SU-DHL-6 (cell line): ENCODE measurements around the gene STK32B.

Experiments
- H2AFZ ChIP-seq: fragments of 200-600 bp; sonication (generic); 2 replicates; pipeline ENCODE4 v1.6.1; 2014; ENCODE audit warnings: low read depth, mild to moderate bottlenecking, moderate library complexity, mixed read lengths, antibody characterized with exemption, low read length; ENCODE audit not compliant: severe bottlenecking
- H3F3A ChIP-seq: fragments of 200-600 bp; shearing (Covaris generic); 2 replicates; pipeline ENCODE4 v1.6.0; 2016; ENCODE audit warnings: antibody characterized with exemption, mild to moderate bottlenecking; ENCODE audit not compliant: insufficient read depth
- H3K27ac ChIP-seq: fragments of 200-600 bp; sonication (generic); 2 replicates; pipeline ENCODE4 v1.5.1; 2016; ENCODE audit warnings: low read depth, mild to moderate bottlenecking, low read length, moderate library complexity, mixed read lengths
- H3K27me3 ChIP-seq: fragments of 200-600 bp; sonication (generic), shearing (Covaris generic); 2 replicates; pipeline ENCODE4 v1.6.0; 2014; ENCODE audit warnings: mild to moderate bottlenecking, low read length
- H3K36me3 ChIP-seq: fragments of 200-600 bp; sonication (generic); 2 replicates; pipeline ENCODE4 v1.6.1; 2014; ENCODE audit warnings: mild to moderate bottlenecking, low read length, mixed read lengths
- H3K4me2 ChIP-seq: fragments of 300-600, 200-600 bp; shearing (Covaris generic), sonication (generic); 2 replicates; pipeline ENCODE4 v1.6.0; 2014; ENCODE audit warnings: low read length, low read depth, mild to moderate bottlenecking; ENCODE audit not compliant: poor library complexity, severe bottlenecking
- H3K4me3 ChIP-seq: fragments of 200-600 bp; sonication (generic); 2 replicates; pipeline ENCODE4 v1.5.1; 2014; ENCODE audit warnings: antibody characterized with exemption, low read length, mild to moderate bottlenecking, mixed read lengths; ENCODE audit not compliant: insufficient read depth, poor library complexity, severe bottlenecking
- H3K79me2 ChIP-seq: fragments of 200-600 bp; sonication (generic); 2 replicates; pipeline ENCODE4 v1.6.1; 2014; ENCODE audit warnings: mild to moderate bottlenecking, low read length, moderate library complexity; ENCODE audit not compliant: insufficient read depth
- H3K9ac ChIP-seq: fragments of 200-600 bp; sonication (generic); 2 replicates; pipeline ENCODE4 v1.7.0; 2014; ENCODE audit warnings: mild to moderate bottlenecking, low read length
- H3K9me2 ChIP-seq: fragments of 200-600 bp; sonication (generic); replicated peaks from 2 replicates; pipeline ENCODE4 v1.6.1; 2014; ENCODE audit warnings: low read length; ENCODE audit not compliant: insufficient read depth
- H3K9me3 ChIP-seq: fragments of 200-600 bp; sonication (generic); 2 replicates; pipeline ENCODE4 v1.6.1; 2014; ENCODE audit warnings: low read length, mixed read lengths; ENCODE audit not compliant: insufficient read depth
- H4K20me1 ChIP-seq: fragments of 200-600 bp; sonication (generic); 2 replicates; pipeline ENCODE4 v1.6.1; 2014; ENCODE audit warnings: low read depth, mild to moderate bottlenecking, antibody characterized with exemption, low read length, moderate library complexity, mixed read lengths
- EZH2phosphoT487 ChIP-seq: fragments of 200-600 bp; sonication (generic), shearing (Covaris generic); conservative IDR thresholded peaks from 2 replicates; pipeline ENCODE4 v1.6.1; 2018; ENCODE audit warnings: mild to moderate bottlenecking, antibody characterized with exemption, low read length, moderate library complexity, mixed read lengths
- TF ChIP-seq, protein P1 (sequence below): fragments of 200-600 bp; sonication (generic); IDR thresholded peaks from one replicate; pipeline ENCODE4 v1.5.1; 2017; ENCODE audit warnings: antibody characterized with exemption, mild to moderate bottlenecking, low read length, moderate library complexity; ENCODE audit not compliant: insufficient read depth, poor library complexity, severe bottlenecking

Gene STK32B

DNA sequence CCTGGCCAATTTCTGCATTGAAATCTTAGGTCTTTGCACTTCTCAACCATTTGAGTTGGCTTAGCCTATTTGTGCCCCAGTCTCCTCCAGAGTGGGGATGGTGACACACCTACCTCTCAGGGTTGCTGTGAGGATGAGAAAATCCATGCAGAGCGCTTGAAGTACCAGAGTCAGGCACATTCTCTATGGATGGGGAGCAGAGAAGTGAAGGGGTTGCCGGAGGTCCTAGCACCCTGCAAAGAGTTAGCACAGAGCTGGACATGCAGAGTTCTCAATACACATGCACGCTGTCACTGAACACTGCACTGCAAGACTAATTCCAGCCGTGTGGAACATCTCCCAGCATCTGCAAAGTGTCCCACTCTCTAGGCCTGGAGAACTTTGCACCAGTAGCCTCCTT lies 2.6 kb upstream of the STK32B start:
- Histone ChIP-seq H4K20me1 (no peaks in the 10 kb centered on the region), H3K27me3 (no peaks in the 10 kb centered on the region), H3K79me2 (no peaks in the 10 kb centered on the region), H3K27ac (no peak overlapping the region), H3F3A (no peaks in the 10 kb centered on the region), H3K4me2 (no peak overlapping the region), H3K9me2 (no peaks in the 10 kb centered on the region), H3K4me3 (no peak overlapping the region), H3K9ac (no peak overlapping the region), H3K9me3 (no peaks in the 10 kb centered on the region), H2AFZ (no peak overlapping the region), H3K36me3 (no peaks in the 10 kb centered on the region)
- no peak for TF ChIP-seq EZH2phosphoT487
- TF ChIP-seq, protein P1, sequence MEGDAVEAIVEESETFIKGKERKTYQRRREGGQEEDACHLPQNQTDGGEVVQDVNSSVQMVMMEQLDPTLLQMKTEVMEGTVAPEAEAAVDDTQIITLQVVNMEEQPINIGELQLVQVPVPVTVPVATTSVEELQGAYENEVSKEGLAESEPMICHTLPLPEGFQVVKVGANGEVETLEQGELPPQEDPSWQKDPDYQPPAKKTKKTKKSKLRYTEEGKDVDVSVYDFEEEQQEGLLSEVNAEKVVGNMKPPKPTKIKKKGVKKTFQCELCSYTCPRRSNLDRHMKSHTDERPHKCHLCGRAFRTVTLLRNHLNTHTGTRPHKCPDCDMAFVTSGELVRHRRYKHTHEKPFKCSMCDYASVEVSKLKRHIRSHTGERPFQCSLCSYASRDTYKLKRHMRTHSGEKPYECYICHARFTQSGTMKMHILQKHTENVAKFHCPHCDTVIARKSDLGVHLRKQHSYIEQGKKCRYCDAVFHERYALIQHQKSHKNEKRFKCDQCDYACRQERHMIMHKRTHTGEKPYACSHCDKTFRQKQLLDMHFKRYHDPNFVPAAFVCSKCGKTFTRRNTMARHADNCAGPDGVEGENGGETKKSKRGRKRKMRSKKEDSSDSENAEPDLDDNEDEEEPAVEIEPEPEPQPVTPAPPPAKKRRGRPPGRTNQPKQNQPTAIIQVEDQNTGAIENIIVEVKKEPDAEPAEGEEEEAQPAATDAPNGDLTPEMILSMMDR, result no peak

DNA sequence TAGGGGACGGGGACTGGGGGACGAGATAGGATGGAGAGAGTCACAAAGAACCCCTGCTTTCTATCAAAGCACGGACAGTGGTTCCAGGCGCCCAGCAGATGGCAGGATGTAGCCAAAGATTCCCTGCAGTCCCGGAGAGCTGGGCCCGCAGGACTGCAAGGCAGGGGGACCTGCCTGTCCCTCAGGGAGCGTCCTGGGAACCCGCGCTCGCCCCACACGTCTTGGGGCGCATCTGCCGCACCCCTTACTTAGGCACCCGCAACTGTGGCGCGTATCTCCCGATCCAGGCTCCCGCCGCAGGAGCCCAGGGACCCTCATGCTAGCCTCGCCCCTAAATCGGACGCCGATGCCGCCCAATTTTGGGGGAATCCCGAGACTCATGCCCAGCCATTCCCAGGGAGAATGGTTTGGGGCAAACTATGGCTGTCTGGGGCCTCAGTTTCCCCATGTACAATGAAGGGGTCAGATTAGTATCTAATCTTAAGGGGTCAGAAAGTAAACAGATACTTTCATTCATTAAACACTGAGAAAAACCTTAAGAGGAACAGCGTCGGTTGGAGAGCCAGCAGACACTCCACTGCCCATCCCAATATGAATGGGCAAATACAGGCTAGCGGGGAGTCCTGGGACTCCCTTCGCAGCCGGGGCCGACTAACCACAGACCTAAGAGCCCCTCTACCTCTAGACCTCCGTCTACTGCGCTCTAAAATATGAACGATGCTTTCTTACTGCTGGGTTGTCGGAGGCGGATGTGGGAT lies 581 bp upstream of the STK32B start:
- Histone ChIP-seq H3K27ac (no peak overlapping the region), H2AFZ (no peak overlapping the region), H3F3A (no peaks in the 10 kb centered on the region), H3K36me3 (no peaks in the 10 kb centered on the region), H3K4me3 (no peak overlapping the region), H3K9ac (no peak overlapping the region), H4K20me1 (no peaks in the 10 kb centered on the region), H3K27me3 (no peaks in the 10 kb centered on the region), H3K79me2 (no peaks in the 10 kb centered on the region), H3K4me2 (no peak overlapping the region), H3K9me2 (no peaks in the 10 kb centered on the region), H3K9me3 (no peaks in the 10 kb centered on the region)
- no peak for TF ChIP-seq EZH2phosphoT487
- TF ChIP-seq, protein P1, result no peak

DNA sequence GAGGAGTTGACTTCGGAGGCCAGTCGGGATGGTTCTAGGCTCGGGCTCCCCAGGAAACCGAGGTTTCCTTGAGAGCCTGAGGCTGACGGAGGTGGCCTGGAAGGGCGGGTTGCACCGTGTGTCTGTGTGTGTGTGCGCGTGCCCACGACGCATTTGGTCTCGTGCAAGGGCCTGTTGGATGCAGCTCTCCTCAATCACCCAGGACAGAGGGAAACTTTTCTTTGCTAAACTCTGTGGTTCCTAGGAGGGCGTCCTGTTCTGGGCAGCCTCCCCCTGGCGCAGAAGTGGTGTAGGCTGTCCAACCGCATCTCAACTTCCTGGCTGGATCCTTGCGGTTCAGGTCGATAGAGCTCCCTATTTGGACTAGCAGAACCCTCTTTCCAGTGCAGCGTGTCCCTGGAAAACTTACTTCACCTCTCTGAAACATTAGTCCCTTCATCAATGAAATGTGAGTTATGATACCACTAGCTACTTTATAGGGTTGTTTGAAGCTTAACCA lies 973 bp downstream of the STK32B start:
- Histone ChIP-seq H3K4me2 (no peak overlapping the region), H3K9ac (no peak overlapping the region), H3K27ac (no peak overlapping the region), H3K9me3 (no peaks in the 10 kb centered on the region), H2AFZ (no peak overlapping the region), H4K20me1 (no peaks in the 10 kb centered on the region), H3K79me2 (no peaks in the 10 kb centered on the region), H3K27me3 (no peaks in the 10 kb centered on the region), H3K9me2 (no peaks in the 10 kb centered on the region), H3F3A (no peaks in the 10 kb centered on the region), H3K4me3 (no peak overlapping the region), H3K36me3 (no peaks in the 10 kb centered on the region)
- TF ChIP-seq, protein P1, result no peak
- no peak for TF ChIP-seq EZH2phosphoT487
